ENCODE results near the gene STK32C.

STK32C gene

GRCh38 chr10:132194726-132195125, 113.0 kb downstream of the STK32C start:
- no peak for TF ChIP-seq YY1 (IDR thresholded peaks at IDR 0.05; ENCODE audit: insufficient read depth, insufficient read length)
- no peak for TF ChIP-seq ZNF274 (IDR thresholded peaks at IDR 0.05; ENCODE audit: low read depth, low read length)
- no peak for TF ChIP-seq SUZ12 (IDR thresholded peaks at IDR 0.05; ENCODE audit: extremely low read depth, insufficient read depth, insufficient read length)
- H3K36me3 ChIP-seq (ENCODE audit: insufficient read depth, insufficient read length, low read length): peaks cover 2% of the 10 kb centered on the region
- no peak for DNase-seq (ENCODE audit: low read depth, low spot score)
- peaks cover 6% of the 10 kb centered on the region for H3K27me3 ChIP-seq (ENCODE audit: insufficient read depth, insufficient read length)
- H3K4me3 ChIP-seq (ENCODE audit: insufficient read length, low read depth): no peak overlapping the region
- no peak overlapping the region for H3K9ac ChIP-seq (ENCODE audit: insufficient read length, low read depth)
- no peaks in the 10 kb centered on the region for H3K4me1 ChIP-seq (ENCODE audit: insufficient read depth, insufficient read length)
- H3K9me3 ChIP-seq (ENCODE audit: insufficient read depth, low read length): no peaks in the 10 kb centered on the region

- Histone ChIP-seq H3K4me1 (ENCODE audit: insufficient read depth, insufficient read length) (no peaks in the 10 kb centered on the region), H3K36me3 (ENCODE audit: insufficient read depth, insufficient read length, low read length) (peaks cover 2% of the 10 kb centered on the region), H3K9me3 (ENCODE audit: insufficient read depth, low read length) (no peaks in the 10 kb centered on the region), H3K27me3 (ENCODE audit: insufficient read depth, insufficient read length) (peaks cover 13% of the 10 kb centered on the region), H3K9ac (ENCODE audit: insufficient read length, low read depth) (no peak overlapping the region), H3K4me3 (ENCODE audit: insufficient read length, low read depth) (no peak overlapping the region)
- no peak for TF ChIP-seq YY1 (IDR thresholded peaks at IDR 0.05; ENCODE audit: insufficient read depth, insufficient read length)
- no peak for TF ChIP-seq ZNF274 (IDR thresholded peaks at IDR 0.05; ENCODE audit: low read depth, low read length)
- no peak for TF ChIP-seq SUZ12 (IDR thresholded peaks at IDR 0.05; ENCODE audit: extremely low read depth, insufficient read depth, insufficient read length)
- no peak for DNase-seq (ENCODE audit: low read depth, low spot score)
Measured at GRCh38 chr10:132193907-132194552, 113.7 kb downstream of the STK32C start.

GRCh38 chr10:132192991-132193665, 114.6 kb downstream of the STK32C start:
- TF ChIP-seq ZNF274 (IDR thresholded peaks at IDR 0.05; ENCODE audit: low read depth, low read length) (no peak), YY1 (IDR thresholded peaks at IDR 0.05; ENCODE audit: insufficient read depth, insufficient read length) (no peak)
- peaks cover 2% of the 10 kb centered on the region for H3K36me3 ChIP-seq (ENCODE audit: insufficient read depth, insufficient read length, low read length)
- peaks cover 3% of the 10 kb centered on the region for H3K4me1 ChIP-seq (ENCODE audit: insufficient read depth, insufficient read length)
- peaks cover 22% of the 10 kb centered on the region for H3K27me3 ChIP-seq (ENCODE audit: insufficient read depth, insufficient read length)
- no peak overlapping the region for H3K9ac ChIP-seq (ENCODE audit: insufficient read length, low read depth)
- H3K9me3 ChIP-seq (ENCODE audit: insufficient read depth, low read length): no peaks in the 10 kb centered on the region
- DNase-seq (ENCODE audit: low read depth, low spot score): no peak
- no peak overlapping the region for H3K4me3 ChIP-seq (ENCODE audit: insufficient read length, low read depth)

- Histone ChIP-seq H3K4me3 (ENCODE audit: insufficient read length, low read depth) (no peak overlapping the region), H3K4me1 (ENCODE audit: insufficient read depth, insufficient read length) (peaks cover 6% of the 10 kb centered on the region), H3K27me3 (ENCODE audit: insufficient read depth, insufficient read length) (peaks cover 30% of the 10 kb centered on the region), H3K36me3 (ENCODE audit: insufficient read depth, insufficient read length, low read length) (peaks cover 2% of the 10 kb centered on the region), H3K9ac (ENCODE audit: insufficient read length, low read depth) (no peak overlapping the region), H3K9me3 (ENCODE audit: insufficient read depth, low read length) (no peaks in the 10 kb centered on the region)
- TF ChIP-seq ZNF274 (IDR thresholded peaks at IDR 0.05; ENCODE audit: low read depth, low read length): no peak
- DNase-seq (ENCODE audit: low read depth, low spot score): no peak
Measured at GRCh38 chr10:132192076-132192975, 115.4 kb downstream of the STK32C start.

- Histone ChIP-seq H3K9ac (ENCODE audit: insufficient read length, low read depth) (no peak overlapping the region), H3K9me3 (ENCODE audit: insufficient read depth, low read length) (no peaks in the 10 kb centered on the region), H3K4me3 (ENCODE audit: insufficient read length, low read depth) (no peak overlapping the region), H3K27me3 (ENCODE audit: insufficient read depth, insufficient read length) (peaks cover 51% of the 10 kb centered on the region), H3K36me3 (ENCODE audit: insufficient read depth, insufficient read length, low read length) (peaks cover 2% of the 10 kb centered on the region), H3K4me1 (ENCODE audit: insufficient read depth, insufficient read length) (peaks cover 12% of the 10 kb centered on the region)
- no peak for TF ChIP-seq SUZ12 (IDR thresholded peaks at IDR 0.05; ENCODE audit: extremely low read depth, insufficient read depth, insufficient read length)
- no peak for TF ChIP-seq YY1 (IDR thresholded peaks at IDR 0.05; ENCODE audit: insufficient read depth, insufficient read length)
- TF ChIP-seq ZNF274 (IDR thresholded peaks at IDR 0.05; ENCODE audit: low read depth, low read length): no peak
- DNase-seq (ENCODE audit: low read depth, low spot score): no peak
Measured at GRCh38 chr10:132189810-132190422, 117.8 kb downstream of the STK32C start.

GRCh38 chr10:132189016-132189415, 118.7 kb downstream of the STK32C start:
- H3K27me3 ChIP-seq (ENCODE audit: insufficient read depth, insufficient read length): peaks cover 60% of the 10 kb centered on the region
- H3K4me1 ChIP-seq (ENCODE audit: insufficient read depth, insufficient read length): peaks cover 12% of the 10 kb centered on the region
- peaks cover 2% of the 10 kb centered on the region for H3K36me3 ChIP-seq (ENCODE audit: insufficient read depth, insufficient read length, low read length)
- no peak overlapping the region for H3K4me3 ChIP-seq (ENCODE audit: insufficient read length, low read depth)
- H3K9me3 ChIP-seq (ENCODE audit: insufficient read depth, low read length): no peaks in the 10 kb centered on the region
- no peak overlapping the region for H3K9ac ChIP-seq (ENCODE audit: insufficient read length, low read depth)
- TF ChIP-seq ZNF274 (IDR thresholded peaks at IDR 0.05; ENCODE audit: low read depth, low read length) (no peak), YY1 (IDR thresholded peaks at IDR 0.05; ENCODE audit: insufficient read depth, insufficient read length) (no peak), SUZ12 (IDR thresholded peaks at IDR 0.05; ENCODE audit: extremely low read depth, insufficient read depth, insufficient read length) (no peak)
- DNase-seq (ENCODE audit: low read depth, low spot score): no peak
